ENCODE data around the gene ENTREP1.

The ENTREP1 gene

DNA sequence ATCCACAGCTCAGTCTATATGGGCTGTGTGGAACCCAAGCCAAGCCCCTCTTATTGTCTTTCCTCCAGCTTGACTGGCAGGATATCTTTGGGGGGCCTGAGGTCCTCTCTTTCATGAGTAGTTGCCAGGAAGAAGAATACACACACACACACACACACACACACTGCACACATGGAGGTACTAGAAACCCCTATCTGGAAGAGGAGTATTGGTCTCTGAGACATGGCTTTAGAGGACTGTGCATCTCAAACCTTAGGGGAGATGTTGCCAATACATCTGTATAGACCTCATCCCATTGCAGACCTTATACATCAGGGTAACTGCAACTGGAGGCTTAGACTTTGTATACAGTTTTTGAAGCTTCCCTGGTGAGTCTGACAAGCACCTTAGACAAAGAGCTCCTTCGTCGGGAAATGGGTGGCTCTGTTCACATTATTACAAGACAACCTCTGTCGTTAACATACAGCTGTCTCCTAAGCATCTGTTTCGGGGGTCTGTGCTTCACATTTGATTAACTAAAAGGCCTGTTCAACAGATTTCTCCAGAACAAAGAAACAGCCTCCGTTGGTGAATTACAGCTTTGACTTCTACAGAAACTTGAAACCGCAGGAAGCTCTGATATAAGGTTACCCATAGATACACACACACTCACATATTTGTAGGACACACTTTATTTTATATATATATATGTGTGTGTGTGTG, 5.5 kb upstream of the ENTREP1 start:
- DNase-seq: no peak

DNA sequence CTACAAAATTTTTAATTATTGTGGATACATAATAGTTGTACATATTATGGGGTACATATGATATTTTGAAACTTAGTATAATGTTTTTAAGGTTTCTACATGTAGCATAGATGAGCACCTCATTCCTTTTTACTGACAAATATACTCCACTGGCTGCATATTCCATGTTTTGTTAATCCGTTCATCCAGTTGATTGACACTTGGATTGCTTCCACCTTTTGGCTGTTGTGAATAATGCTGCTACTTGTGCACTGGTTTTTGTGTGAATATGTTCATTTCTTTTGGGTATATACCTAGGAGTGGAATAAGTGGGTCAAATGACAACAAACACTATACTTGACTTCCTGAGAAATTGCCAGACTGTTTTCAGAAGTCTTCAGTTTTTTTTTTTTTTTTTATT, 2.8 kb upstream of the ENTREP1 start:
- no peak for DNase-seq

DNA sequence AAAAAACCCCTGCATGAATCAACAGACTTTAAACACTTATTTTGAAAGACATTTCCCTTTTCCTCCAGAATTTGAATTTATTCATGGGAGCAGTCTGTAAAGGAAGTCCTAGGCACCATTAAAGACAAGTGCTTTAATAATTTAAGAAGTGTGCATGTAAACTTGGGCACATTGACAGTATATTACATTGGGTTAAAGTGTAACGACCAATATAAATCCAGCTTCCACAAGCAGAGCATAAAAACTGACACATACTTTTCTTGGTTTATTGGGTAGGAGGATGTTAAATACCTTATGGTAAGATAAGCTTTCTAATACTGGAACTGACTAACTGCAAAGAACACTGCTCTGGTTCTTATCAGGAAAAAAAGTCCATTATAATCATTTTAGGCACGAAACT, 1.2 kb upstream of the ENTREP1 start:
- DNase-seq: no peak

DNA sequence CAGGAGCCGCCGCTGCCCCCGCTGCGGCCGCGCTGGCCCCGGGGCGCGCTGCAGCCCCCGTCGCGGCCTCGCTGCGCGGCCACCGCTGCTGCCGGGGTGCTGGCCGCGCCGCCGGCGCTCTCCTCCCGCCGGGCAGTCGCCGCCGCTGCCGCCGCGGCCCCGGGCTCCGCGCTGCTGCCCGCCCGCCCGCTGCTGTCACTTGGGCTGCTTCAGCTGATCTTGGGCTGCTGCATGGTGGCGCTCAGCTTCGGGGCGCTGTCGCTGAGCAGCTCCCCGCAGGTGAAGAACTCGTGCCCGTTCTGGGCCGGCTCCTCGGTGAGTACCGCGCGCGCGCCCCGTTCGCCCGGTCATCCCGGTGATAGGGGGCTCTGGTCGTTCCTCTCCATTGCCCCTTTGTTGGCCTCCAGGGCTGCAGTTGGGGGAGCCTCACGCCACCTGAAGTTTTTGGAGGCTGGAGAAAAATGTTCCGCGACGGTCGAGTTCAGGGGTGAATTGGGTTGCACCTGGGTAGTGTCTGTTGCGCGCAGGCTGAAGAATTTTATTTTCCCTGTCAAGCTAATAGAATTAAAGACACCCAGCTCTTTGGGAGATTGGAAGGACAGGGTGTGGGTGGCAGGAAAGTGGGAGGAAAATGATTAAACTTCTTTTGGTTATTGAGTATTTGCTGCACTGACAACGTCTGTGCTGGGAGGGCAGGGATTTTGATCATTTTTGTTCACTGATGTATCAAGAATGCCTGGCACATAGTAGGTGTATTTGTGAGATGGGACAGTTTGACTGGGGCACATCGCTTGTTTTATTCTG, 596 bp downstream of the ENTREP1 start:
- DNase-seq: no peak

DNA sequence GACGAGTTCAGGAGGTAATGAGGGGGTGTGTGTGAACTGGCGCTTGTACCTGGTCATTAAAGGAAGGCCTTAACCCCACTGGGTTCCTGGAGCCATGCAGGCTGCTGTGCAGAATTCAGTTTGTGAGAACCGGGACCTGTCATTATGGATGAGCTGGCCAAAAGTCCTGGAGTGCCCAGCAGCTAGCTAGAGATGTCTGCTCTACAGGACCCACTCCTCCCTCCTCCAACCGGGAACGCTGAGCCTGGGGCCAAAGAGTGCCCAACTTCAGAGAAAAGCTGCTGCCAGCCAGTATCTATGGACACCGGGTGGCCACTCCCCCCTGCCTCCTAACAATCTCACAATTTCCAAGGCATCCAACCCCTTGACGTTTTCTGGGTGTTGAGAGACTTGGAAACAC, 1.2 kb downstream of the ENTREP1 start:
- DNase-seq: no peak

DNA sequence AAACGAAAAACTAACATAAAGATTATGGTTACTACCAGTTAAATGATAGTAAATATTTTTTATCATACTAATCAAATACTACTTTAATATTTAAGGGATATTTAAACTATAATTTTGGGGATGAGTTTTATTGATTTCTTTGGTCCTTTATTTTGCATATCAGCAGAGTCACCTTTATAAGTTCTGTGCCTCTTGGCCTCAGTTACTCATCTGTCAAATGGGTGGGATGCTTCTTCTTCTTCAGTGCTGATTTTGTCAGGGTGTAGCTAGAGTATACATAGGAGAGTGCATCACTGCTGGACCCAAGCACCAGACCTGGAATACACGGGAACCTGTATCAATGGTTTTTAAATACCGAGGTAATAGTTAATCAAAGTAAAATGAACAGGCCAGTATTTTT, 5.6 kb downstream of the ENTREP1 start:
- no peak for DNase-seq

DNA sequence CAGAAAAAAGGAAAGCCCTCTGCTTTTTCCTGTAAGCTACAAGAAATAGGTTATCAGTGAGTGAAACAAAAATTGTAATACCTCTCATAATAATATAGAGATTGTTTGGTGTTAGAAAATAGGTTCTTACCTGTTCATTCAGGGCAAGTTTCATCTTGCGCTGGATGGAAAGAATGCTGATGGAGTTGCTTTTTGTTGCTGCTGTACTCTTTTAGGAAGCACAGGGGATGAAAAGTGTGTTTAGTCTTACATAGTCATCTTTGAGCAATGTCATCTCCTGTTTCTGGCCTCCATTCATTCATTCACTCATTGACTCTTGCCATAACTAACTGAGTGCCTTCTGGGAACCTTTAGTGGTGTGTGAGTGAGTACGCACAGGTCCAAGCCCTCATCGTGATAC, 6.4 kb downstream of the ENTREP1 start:
- DNase-seq: no peak

DNA sequence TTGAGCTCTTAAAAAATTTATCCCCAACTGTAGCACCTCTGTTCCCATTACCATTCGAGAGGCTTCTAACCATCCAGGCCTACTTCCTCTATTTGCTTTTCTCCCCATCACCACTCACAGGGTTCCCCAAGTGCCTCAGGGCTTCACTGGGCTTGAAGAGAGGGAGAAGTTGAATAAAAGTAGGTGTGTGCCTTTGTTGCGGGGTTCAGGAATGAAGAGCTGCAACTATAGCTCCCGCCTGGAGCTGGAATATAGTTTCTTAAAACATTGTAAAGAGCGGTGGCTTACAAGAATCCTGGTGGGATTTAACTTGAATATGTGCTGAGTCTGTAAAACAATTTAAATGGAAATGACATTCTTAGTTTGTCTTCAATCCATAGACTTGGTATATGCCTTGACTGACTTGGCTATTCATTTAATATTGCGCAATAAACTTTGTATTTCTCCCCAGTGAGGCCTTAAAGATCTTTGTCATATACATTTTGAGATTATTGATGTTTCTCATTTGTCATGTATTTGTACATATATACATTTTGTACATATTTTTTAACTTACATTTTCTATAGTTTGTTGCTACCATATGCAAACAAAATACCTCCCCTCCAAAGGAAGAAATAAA, 7.2 kb downstream of the ENTREP1 start:
- no peak for DNase-seq

DNA sequence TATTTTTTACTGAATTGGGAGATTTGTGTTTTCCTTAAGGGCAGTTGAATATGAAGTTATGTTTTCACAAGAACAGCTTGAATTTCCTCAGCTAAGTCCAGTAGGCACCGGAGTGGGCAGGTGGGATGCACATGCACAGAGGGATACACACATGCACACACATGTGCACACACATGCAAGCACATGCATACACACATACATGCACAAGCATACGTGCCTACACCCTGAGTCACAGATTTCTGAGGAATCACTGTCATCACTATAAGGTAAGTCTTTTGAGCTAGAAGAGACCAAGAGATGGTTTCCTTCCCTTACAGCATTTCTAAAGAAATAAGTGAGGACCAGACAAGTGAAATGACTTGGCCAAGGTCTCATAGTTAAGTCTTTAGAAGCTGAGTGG, 8.7 kb downstream of the ENTREP1 start:
- no peak for DNase-seq

DNA sequence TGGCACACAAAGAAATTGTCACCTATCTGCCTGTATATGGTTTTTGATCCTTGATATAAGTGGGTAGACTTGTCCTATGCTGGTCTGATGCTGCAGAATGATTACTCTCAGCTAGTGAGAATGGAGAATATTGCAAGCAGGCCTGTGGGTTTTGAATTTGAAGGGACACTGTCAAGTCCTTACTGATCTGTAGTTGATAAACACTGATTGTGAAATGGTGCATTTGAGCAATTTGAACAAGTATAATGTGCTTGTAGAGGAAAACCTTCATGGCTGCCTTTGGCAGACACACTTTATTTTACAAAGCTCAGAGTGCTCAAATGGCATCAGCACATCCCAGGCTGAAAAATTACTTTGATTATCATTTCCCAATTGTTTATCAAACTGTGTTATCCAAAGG, 9.3 kb downstream of the ENTREP1 start:
- no peak for DNase-seq

DNA sequence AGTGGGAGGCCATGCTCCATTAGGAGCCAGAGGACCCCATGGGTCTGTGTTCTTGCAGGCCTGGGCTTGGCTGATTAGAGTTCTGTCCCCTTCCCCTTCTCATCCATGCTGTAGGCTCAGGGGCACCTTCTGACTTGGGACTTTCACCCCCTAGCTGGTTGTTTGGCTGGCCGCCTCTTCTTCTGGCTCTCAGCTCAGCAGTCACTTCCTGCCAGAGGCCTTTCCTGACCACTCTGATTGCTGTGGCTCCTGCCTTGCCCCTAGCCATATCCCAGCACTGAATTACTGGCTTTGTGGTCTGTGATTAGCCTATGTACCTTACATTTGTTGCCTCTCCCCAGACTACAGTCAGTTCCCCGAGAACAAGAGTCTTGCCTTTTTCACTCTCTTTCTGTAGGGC, 14.6 kb downstream of the ENTREP1 start:
- DNase-seq: no peak

DNA sequence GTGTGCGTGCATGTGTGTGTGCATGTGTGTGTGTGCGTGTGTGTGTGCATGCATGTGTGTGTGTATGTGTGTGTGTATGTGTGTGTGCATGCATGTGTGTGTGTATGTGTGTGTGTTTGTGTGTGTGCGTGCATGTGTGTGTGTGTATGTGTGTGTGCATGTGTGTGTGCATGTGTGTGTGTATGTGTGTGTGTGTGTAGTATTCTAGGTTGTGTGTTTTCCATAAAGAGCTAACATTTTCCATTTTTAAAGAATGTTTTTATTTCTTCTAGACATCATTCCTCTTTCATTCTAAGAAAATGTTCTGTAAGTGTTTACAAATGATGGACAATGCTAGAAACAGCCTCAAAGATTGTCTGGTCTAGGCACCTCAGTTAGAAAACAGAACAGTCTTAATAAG, 15.6 kb downstream of the ENTREP1 start:
- no peak for DNase-seq

DNA sequence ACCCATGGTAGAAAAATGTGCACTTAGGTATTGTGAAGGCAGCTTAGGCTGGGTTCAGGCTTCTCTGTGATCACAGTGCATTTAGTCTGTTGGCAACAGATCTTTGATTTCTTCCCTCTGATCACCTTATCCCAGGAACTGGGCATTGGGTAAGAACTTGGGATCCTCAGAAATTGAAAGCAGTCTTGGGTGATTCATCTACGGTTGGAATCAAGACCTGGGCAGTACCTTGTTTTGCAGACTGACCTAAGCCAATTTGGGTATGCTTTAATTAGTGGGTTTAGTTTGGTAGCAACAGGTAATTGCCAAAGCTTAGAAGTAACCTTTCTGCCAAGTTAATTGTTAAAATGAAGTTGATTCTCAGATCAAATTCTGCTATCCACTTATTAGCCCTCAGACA, 17.8 kb downstream of the ENTREP1 start:
- DNase-seq: no peak

DNA sequence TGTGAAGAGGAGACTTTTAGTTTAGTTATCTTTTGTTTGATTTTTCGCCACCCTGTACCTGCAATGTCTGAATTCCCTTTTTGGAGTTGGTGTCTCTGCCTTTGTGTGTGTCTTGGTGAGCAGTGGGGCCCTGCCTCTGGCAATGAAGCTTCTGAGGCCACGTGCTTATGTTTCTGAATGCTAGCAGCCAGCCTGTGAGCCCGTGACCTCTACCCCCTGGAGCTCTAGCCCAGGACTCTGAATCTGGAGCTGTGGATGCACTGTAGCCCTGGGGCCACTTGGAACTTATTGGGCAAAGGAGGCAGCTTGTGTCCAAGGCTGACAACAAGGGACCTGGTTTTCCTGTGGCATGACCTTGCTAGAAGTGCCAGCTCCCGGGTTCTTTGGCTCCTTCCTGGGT, 19.4 kb downstream of the ENTREP1 start:
- no peak for DNase-seq

DNA sequence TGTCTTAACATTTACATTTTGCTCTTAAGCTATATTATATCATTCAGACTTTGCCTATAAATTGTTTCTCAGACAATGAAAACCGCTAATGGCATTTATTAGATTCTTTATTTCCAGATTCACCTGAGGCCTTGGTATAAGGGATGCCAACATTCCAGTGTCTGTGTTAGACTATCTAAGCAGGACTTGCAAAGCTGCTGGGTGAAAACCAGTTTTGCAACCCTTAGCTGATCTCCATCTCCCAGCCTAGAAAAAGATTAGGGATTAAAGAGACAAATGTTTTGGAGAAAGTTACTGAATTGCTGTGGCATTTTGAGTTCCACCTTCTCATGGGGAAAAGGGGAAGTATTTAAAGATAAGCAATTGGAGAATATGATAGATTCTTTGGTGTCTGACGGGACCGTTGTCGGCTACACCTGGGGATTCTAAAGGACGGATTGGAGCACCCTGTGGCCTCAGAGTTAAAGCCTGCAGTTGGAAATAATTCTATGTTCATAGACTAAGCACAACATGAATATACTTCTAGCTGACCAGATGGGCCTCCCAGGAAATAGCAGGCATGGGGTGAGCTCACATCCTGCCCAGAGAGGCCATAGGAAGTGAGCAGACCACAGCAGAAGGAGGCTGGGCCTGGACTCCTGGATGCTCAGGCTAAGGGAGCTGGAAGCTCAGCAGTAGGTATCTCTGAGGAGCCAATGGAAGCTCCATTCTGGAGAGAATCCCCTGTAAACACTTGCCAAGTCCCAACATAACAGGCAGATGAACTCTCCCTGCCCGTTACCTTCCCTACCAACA, 21.8 kb downstream of the ENTREP1 start:
- no peak for DNase-seq

DNA sequence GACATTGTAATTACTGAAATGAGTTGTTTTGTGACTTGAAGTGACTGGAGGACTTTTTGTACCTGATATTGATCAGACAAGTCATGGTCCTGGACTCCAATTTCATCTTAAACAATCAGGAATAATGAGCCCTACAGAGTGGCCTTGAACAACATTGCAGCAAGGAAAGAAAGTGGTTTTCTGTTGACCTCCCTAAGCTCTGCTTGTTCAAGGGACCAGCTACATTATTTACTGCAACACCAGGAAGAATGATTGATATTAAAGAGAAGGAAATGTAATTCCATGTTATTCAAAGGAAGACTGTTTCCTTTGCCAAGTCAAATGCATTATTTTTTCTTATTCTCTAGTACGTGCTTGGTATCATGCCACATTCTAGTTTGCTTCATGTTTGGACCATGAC, 22.6 kb downstream of the ENTREP1 start:
- no peak for DNase-seq

DNA sequence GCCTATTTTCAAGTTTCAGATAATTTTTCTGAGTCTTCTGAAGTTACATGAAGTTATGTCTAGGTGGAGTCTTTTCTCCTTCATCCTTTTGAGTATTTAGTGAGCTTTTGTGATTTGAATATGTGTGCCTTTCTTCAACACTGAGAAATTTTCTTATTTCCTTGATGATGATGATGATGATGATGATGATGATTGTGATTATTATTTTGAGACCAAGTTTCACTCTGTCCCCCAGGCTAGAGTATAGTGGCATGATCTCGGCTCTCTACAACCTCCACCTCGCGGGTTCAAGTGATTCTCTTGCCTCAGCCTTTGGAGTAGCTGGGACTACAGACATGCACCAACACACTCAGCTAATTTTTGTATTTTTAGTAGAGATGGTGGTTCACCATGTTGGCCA, 26.2 kb downstream of the ENTREP1 start:
- DNase-seq: no peak

DNA sequence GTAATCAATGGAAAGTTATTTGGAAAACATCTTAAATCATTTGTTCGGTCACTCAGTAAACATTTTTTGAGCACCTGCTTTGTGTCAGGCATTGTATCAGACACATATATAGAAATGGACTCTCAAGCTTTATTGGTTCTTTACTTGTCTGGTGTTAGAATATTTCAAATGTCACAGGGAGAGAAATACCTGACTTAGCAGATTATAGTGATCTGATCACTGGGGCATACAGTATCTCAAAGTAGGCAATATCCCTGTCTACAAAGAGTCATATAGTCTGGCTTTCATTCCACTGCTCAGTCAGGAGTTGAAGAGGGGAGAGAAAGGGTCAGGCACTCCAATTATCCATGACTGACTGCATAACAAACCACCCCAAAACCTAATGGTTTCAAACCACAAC, 30.2 kb downstream of the ENTREP1 start:
- DNase-seq: no peak

DNA sequence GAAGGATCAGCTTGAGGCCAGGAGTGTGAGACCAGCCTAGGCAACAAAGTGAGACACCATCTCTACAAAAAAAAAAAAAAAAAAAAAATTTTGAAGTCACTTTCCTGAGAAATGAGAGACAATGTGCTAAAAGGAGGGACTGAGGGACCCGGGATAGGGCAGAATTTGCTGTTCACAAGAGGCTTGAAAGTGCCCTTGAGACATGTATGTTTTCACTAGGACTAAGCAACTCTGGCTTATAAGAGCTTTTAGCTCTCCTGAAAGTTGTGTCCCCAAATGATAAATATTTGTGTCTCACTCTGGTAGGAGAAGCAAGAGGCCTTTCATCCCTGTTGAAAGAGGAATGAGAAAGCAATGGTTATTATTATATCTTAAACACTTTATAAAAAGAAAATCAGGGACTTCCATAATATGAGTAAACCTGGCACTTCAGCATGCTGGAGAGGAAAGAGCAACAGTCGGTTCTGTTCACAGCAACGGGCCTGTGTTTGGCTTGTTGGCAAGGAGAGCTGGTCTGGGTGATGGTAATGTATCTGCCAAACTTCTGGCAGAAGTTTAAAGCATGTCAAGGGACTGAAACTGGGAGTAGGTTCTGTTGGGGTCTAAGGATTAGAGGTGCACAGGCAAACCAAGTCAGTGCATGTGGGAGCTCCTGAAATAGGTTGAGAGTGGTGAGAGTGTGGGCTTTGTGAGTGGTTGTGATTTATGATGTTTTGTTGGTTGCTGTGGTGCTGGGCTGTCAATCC, 32.2 kb downstream of the ENTREP1 start:
- DNase-seq: no peak

DNA sequence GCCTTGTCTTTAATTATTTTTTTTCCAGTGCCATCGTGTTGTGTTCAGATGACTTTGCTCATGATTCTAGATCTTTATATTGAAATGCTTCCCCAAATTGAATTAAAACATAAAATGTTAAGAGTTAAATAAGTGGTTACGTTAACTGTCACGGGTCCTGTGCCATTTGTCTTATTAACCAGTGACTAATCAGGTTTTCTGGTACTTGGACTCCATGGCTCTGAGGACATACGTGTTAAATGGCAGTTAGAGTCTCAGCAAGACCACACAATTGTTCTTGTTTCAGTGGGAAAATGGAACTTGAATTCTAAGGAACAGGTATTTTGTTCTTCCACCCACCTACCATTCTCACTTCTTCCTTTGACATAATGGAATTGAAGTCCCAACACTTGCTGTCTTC, 32.8 kb downstream of the ENTREP1 start:
- DNase-seq: no peak

DNA sequence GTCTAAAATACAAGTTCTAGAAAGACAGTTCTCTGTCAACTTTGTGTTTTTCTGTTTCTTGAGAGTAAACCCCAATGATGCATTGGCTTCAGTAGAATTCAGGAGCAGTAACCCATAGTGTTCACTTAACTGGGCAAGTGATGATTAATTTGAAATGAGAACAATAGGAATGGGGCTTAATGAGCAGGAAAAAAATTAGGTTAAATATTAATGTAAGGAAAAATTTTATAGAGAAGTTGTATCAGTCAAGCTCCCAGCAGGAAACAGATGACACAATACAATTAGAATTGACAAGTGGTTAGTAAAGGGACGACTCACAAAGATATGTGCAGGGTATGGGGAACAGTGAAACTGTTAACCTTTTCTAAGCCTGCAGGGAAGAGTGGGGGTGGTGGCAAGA, 38.2 kb downstream of the ENTREP1 start:
- no peak for DNase-seq

DNA sequence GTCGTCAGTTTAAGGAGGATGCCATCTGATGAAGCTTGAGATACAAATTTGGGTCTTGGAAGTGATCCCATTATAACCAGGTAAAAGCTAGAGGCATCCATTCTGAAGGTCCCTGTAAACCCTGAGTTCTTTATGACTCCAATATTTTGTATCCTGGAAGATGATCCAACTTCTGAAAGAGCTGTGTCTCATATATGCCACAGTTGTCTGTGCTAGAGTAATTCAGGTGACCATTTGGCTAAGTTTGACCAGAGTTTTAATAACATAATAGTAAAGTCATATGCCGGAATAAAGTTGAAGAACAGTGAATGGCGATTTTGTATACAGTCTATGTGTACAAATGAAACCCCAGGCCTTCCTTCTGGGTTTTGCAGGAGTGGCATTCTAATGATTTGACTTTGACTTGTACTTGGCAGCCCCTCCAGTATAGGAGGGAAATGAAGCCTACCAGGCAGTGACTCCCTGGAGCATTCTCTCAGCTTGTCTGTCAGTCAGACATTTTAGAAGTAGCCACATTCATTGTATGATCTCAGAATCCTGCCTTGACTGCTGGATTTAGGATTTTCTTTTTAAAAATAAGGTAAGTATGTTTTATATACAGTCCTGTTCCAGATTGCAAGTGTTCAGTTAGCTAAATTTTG, 39.6 kb downstream of the ENTREP1 start:
- no peak for DNase-seq

All from activated effector memory CD4-positive, alpha-beta T cell treated with Interleukin-2 at 50 U/mL for 16 hours (primary cell).